Limb (tissue), 2 donors: ENCODE data around the gene TEAD1.

Source experiments
- DNase-seq, 2 donors: peaks; one replicate each; pipeline ENCODE4 v3.0.0-alpha.2; 2016; ENCODE audit errors: extremely low spot score in 2 of 2

The TEAD1 gene

GRCh38 chr11:12686246-12687060 lies 12.2 kb downstream of the TEAD1 start:
- DNase-seq = no peak

- no peak for DNase-seq
Observed at GRCh38 chr11:12687216-12687623, 13.0 kb downstream of the TEAD1 start.

GRCh38 chr11:12687740-12688139 lies 13.5 kb downstream of the TEAD1 start:
- no peak for DNase-seq

GRCh38 chr11:12689029-12689755 lies 15.0 kb downstream of the TEAD1 start:
- DNase-seq = no peak

GRCh38 chr11:12690663-12691062 lies 16.4 kb downstream of the TEAD1 start:
- no peak for DNase-seq

GRCh38 chr11:12691473-12691872 lies 17.3 kb downstream of the TEAD1 start:
- DNase-seq = no peak

GRCh38 chr11:12692229-12693075 lies 18.2 kb downstream of the TEAD1 start:
- peak; percentile 73 to 83 for DNase-seq

GRCh38 chr11:12693094-12693478 lies 18.9 kb downstream of the TEAD1 start:
- no peak for DNase-seq

GRCh38 chr11:12693479-12694182 lies 19.4 kb downstream of the TEAD1 start:
- peak; percentile 70 to 74 for DNase-seq

GRCh38 chr11:12694183-12694531 lies 19.9 kb downstream of the TEAD1 start:
- DNase-seq = peak in 1 of 2 donors; percentile 38

- DNase-seq = no peak
Observed at GRCh38 chr11:12695221-12695794, 21.1 kb downstream of the TEAD1 start.

- DNase-seq = no peak
Observed at GRCh38 chr11:12695873-12696272, 21.7 kb downstream of the TEAD1 start.

- DNase-seq = no peak
Observed at GRCh38 chr11:12696911-12697581, 22.8 kb downstream of the TEAD1 start.

- no peak for DNase-seq
Observed at GRCh38 chr11:12698048-12698447, 23.8 kb downstream of the TEAD1 start.

- DNase-seq = no peak
Observed at GRCh38 chr11:12701811-12702592, 27.8 kb downstream of the TEAD1 start.

GRCh38 chr11:12702999-12703453 lies 28.8 kb downstream of the TEAD1 start:
- no peak for DNase-seq

GRCh38 chr11:12704049-12704448 lies 29.8 kb downstream of the TEAD1 start:
- no peak for DNase-seq

GRCh38 chr11:12705874-12706273 lies 31.7 kb downstream of the TEAD1 start:
- no peak for DNase-seq
